Endothelial cell of umbilical vein (primary cell): Measurements from ENCODE around the gene SYMPK. TPM values are rescaled to one million over a fixed set of nuclear protein-coding genes. Genes with fewer than 3 reads are reported as not detected.

Experiments used
- BruUV-seq: library from RNA; stranded (reverse); fragments of 400-500 nt; replicated peaks from 2 replicates; lab custom pipeline; 2021; lab: Mats Ljungman, UMichigan
- CTCF ChIA-PET: fragments of 300-600, 350-600 bp; sonication (Branson Sonifier 250); formaldehyde crosslinking; loops from one replicate; lab custom pipeline; 2021; ENCODE audit warnings: antibody characterized with exemption, inconsistent platforms; lab: Charles Lee
- POLR2A ChIA-PET: fragments of 300-600, 350-600 bp; sonication (Branson Sonifier 250); formaldehyde crosslinking; loops from one replicate; lab custom pipeline; 2021; ENCODE audit warnings: antibody characterized with exemption, inconsistent platforms; lab: Charles Lee
- DNase-seq: peaks from one replicate; pipeline ENCODE4 v3.0.0-alpha.2; 2011; ENCODE audit warnings: low read depth, low spot score
- FAIRE-seq: peaks from 2 replicates; lab custom pipeline; 2011; peaks lifted over from hg19 to GRCh38; lab: Jason Lieb, UNC
- H2AFZ ChIP-seq: 2 replicates; pipeline ENCODE4 v1.6.0; 2012; ENCODE audit warnings: low read depth, low read length, control low read depth, inconsistent platforms
- H3K27ac ChIP-seq: 2 replicates; pipeline ENCODE4 v1.5.1; 2011; ENCODE audit warnings: low read depth, mild to moderate bottlenecking, control low read depth, low read length, moderate library complexity; ENCODE audit not compliant: insufficient read depth
- H3K27me3 ChIP-seq, 2 experiments: 2 replicates each; pipeline versions ENCODE4 v1.6.0 to v1.6.1; 2011; ENCODE audit warnings: low read length in 2 of 2, mixed read lengths in 1 of 2; ENCODE audit not compliant: control insufficient read depth in 2 of 2, insufficient read depth in 2 of 2
- H3K36me3 ChIP-seq, 2 experiments: 2 replicates in 1 of 2; 3 replicates in 1 of 2; pipeline ENCODE4 v1.5.1; 2011; ENCODE audit warnings: low read length in 2 of 2, mild to moderate bottlenecking in 1 of 2, moderate library complexity in 1 of 2; ENCODE audit not compliant: control insufficient read depth in 2 of 2, insufficient read depth in 2 of 2; ENCODE audit errors: extremely low read depth in 1 of 2
- H3K4me1 ChIP-seq: 3 replicates; pipeline ENCODE4 v1.5.1; 2011; ENCODE audit warnings: mild to moderate bottlenecking, low read length; ENCODE audit not compliant: control insufficient read depth, insufficient read depth; ENCODE audit errors: extremely low read depth
- H3K4me2 ChIP-seq: 2 replicates; pipeline ENCODE4 v1.6.1; 2011; ENCODE audit warnings: low read length, control low read depth, mixed read lengths; ENCODE audit not compliant: insufficient read depth
- H3K4me3 ChIP-seq, 3 experiments: fragments of 200-600 bp in 1 of 3; sonication (generic), shearing (Covaris generic) in 1 of 3; replicated peaks in 1 of 3; 2 replicates each; pipeline ENCODE4 v1.5.1; 2011 to 2016; ENCODE audit warnings: control low read depth in 3 of 3, low read length in 3 of 3, mild to moderate bottlenecking in 2 of 3, inconsistent platforms in 1 of 3, low read depth in 1 of 3, moderate library complexity in 1 of 3; ENCODE audit not compliant: insufficient read depth in 1 of 3
- H3K79me2 ChIP-seq: 2 replicates; pipeline ENCODE4 v1.6.0; 2012; ENCODE audit warnings: low read length, inconsistent platforms; ENCODE audit not compliant: control insufficient read depth, insufficient read depth
- H3K9ac ChIP-seq: replicated peaks from 2 replicates; pipeline ENCODE3; 2011; ENCODE audit warnings: low read length, control low read depth; ENCODE audit not compliant: insufficient read depth; ENCODE audit errors: extremely low read depth
- H3K9me1 ChIP-seq: replicated peaks from 3 replicates; pipeline ENCODE4 v1.6.0; 2011; ENCODE audit warnings: mild to moderate bottlenecking, low read length; ENCODE audit not compliant: control insufficient read depth, insufficient read depth; ENCODE audit errors: extremely low read depth
- H3K9me3 ChIP-seq: replicated peaks from 2 replicates; pipeline ENCODE4 v1.5.1; 2012; ENCODE audit warnings: low read length, inconsistent platforms; ENCODE audit not compliant: control insufficient read depth, insufficient read depth
- H4K20me1 ChIP-seq: replicated peaks from 2 replicates; pipeline ENCODE3; 2011; ENCODE audit warnings: mild to moderate bottlenecking, low read length; ENCODE audit not compliant: control insufficient read depth, insufficient read depth; ENCODE audit errors: extremely low read depth
- CTCF ChIP-seq, 2 donors: IDR thresholded peaks; 1 replicate in 1 of 2; 2 replicates in 1 of 2; pipeline ENCODE4 v1.5.1; 2011; ENCODE audit warnings: low read length in 2 of 2, mild to moderate bottlenecking in 2 of 2, moderate library complexity in 2 of 2, control low read depth in 1 of 2, inconsistent platforms in 1 of 2, low read depth in 1 of 2; ENCODE audit not compliant: insufficient read depth in 1 of 2; ENCODE audit errors: extremely low read depth in 1 of 2
- EZH2 ChIP-seq: IDR thresholded peaks from 2 replicates; pipeline ENCODE4 v1.6.1; 2012; ENCODE audit warnings: borderline replicate concordance, low read depth, mild to moderate bottlenecking, moderate library complexity, low read length, inconsistent platforms; ENCODE audit not compliant: severe bottlenecking
- FOS ChIP-seq: IDR thresholded peaks from 2 replicates; pipeline ENCODE4 v1.6.1; 2011; ENCODE audit warnings: mild to moderate bottlenecking, low read length, moderate library complexity, borderline replicate concordance; ENCODE audit not compliant: insufficient read depth
- GATA2 ChIP-seq: IDR thresholded peaks from 2 replicates; pipeline ENCODE4 v1.7.0; 2011; ENCODE audit warnings: low read depth, mild to moderate bottlenecking, moderate library complexity, mixed read lengths, low read length; ENCODE audit not compliant: insufficient read length, insufficient read depth
- JUN ChIP-seq: IDR thresholded peaks from 2 replicates; pipeline ENCODE4 v1.6.1; 2011; ENCODE audit warnings: borderline replicate concordance, low read depth; ENCODE audit not compliant: insufficient read length, insufficient read depth
- MAX ChIP-seq: IDR thresholded peaks from 2 replicates; pipeline ENCODE4 v1.6.1; 2011; ENCODE audit not compliant: insufficient read depth, insufficient read length
- MYC ChIP-seq: IDR thresholded peaks from one replicate; pipeline ENCODE4 v1.6.1; 2011; ENCODE audit warnings: mild to moderate bottlenecking, low read depth, low read length
- POLR2A ChIP-seq: IDR thresholded peaks from 2 replicates; pipeline ENCODE4 v1.6.1; 2012; ENCODE audit warnings: low read depth, mild to moderate bottlenecking, control low read depth, low read length
- POLR2AphosphoS5 ChIP-seq: IDR thresholded peaks from 2 replicates; pipeline ENCODE4 v1.6.1; 2012; ENCODE audit warnings: low read depth, mild to moderate bottlenecking, control low read depth, low read length, moderate library complexity; ENCODE audit not compliant: insufficient read depth
- dilution Hi-C: fragments of 300-500 bp; cut with MboI; formaldehyde crosslinking; loops from one replicate; pipeline ENCODE4 v1.15.0; 2019; ENCODE audit warnings: low sequenced_read_pairs; ENCODE audit not compliant: extremely low pct_ligation_motif_present
- intact Hi-C: fragments of 100-400 bp; cut with micrococcal nuclease; formaldehyde crosslinking; loops from one replicate; pipeline ENCODE4 v1.10.0; 2022
- polyA plus RNA-seq, 4 experiments: library from polyadenylated mRNA; depleted of rRNA in 3 of 4; stranded (reverse) in 3 of 4; unstranded in 1 of 4; fragments of >200 nt; gene quantifications; 2 replicates each; pipeline versions ENCODE4 v1.2.1 to v1.2.3, GENCODE V29; 2011 to 2012; ENCODE audit warnings: missing spikeins in 1 of 4
- total RNA-seq: library from RNA; stranded (reverse); gene quantifications from 2 replicates; pipeline ENCODE4 v1.2.3, GENCODE V29; 2021

Gene SYMPK
- total and polyA plus RNA-seq, 2 donors (not counting 3 experiments of a cell fraction or from before 2014, with no cell fraction given), result 89.8 to 95.7 TPM

- Histone ChIP-seq H3K9me1 (no peaks in the 10 kb centered on the region), H3K4me2 (no peak overlapping the region), H4K20me1 (no peaks in the 10 kb centered on the region), H3K9ac (no peak overlapping the region), H3K27ac (no peak overlapping the region), H3K36me3 (peaks cover 9 to 33% of the 10 kb centered on the region in 2 experiments), H3K4me3 (no peak overlapping the region), H3K27me3 (no peaks in the 10 kb centered on the region), H3K4me1 (peaks cover 14% of the 10 kb centered on the region), H3K9me3 (no peaks in the 10 kb centered on the region), H3K79me2 (no peaks in the 10 kb centered on the region), H2AFZ (no peak overlapping the region)
- intact Hi-C loops, result no loop called here
- ChIA-PET CTCF (interaction anchor here (0.6 to 2.3 kb wide), 2 partner anchors 52 kb away, joined by 3 to 7 read pairs; partner anchors contain the start of gene SIX5), POLR2A (interaction anchor here (1.2 kb wide), 1 partner anchor 10 kb away, joined by 3 read pairs; no protein-coding TSS in a partner anchor)
- BruUV-seq, result no TSS peak
- no peak for DNase-seq
- no peak for FAIRE-seq
- TF ChIP-seq POLR2AphosphoS5, result no peak
- no peak for TF ChIP-seq MYC
- TF ChIP-seq EZH2, result no peak
- no peak for TF ChIP-seq MAX
- TF ChIP-seq JUN, result no peak
- TF ChIP-seq GATA2, result no peak
- TF ChIP-seq FOS, result no peak
- TF ChIP-seq POLR2A, result no peak
- no peak for TF ChIP-seq CTCF (IDR thresholded peaks at IDR 0.05; ENCODE audit: extremely low read depth in 1 of 2, insufficient read depth in 1 of 2, low read depth in 1 of 2, low read length in 2 of 2)
- dilution Hi-C loops, result no loop called here
Observed at GRCh38 chr19:45821570-45821969, 41.4 kb downstream of the SYMPK start.
